Right cardiac atrium (tissue), 5 donors: ENCODE measurements around the gene TSSC4. TPM values are rescaled to one million over a fixed set of nuclear protein-coding genes. Genes with fewer than 3 reads are reported as not detected.
"Not testable (repeated sequence)": the region's sequence is repeated elsewhere in the genome, so short reads cannot be mapped to it uniquely, and the experiment has no call there.

Source experiments
- ATAC-seq, 2 donors: fragments of 200-7000 bp; cut with Tn5 transposase; one replicate each; pipeline versions ENCODE4 v1.8.0 to v1.9.1; 2020; ENCODE audit warnings: moderate library complexity in 2 of 2, mild to moderate bottlenecking in 1 of 2
- DNase-seq, 3 donors: peaks; one replicate each; pipeline ENCODE4 v3.0.0-alpha.2; 2020
- H3K27ac ChIP-seq: one replicate; pipeline ENCODE4 v1.5.1; 2013; ENCODE audit warnings: mild to moderate bottlenecking, low read length, control low read depth, moderate library complexity
- H3K27me3 ChIP-seq: one replicate; pipeline ENCODE4 v1.6.1; 2013; ENCODE audit not compliant: control insufficient read depth, insufficient read depth
- H3K4me1 ChIP-seq: one replicate; pipeline ENCODE4 v1.6.1; 2013; ENCODE audit warnings: low read length; ENCODE audit not compliant: control insufficient read depth, insufficient read depth
- H3K4me3 ChIP-seq: one replicate; pipeline ENCODE4 v1.5.1; 2013; ENCODE audit warnings: low read length, control low read depth
- H3K9me3 ChIP-seq: one replicate; pipeline ENCODE4 v1.6.1; 2013; ENCODE audit warnings: low read length; ENCODE audit not compliant: control insufficient read depth
- WGBS: extraction: QIAGEN DNeasy Blood & Tissue Kit; methylation state at CpG from one replicate; pipeline ENCODE4 v1.1.7; 2013; 5-methylcytosine and 5-hydroxymethylcytosine counted together
- intact Hi-C, 4 donors: fragments of 100-400 bp; cut with DNase I; formaldehyde crosslinking; loops; one replicate each; pipeline versions ENCODE4 v1.11.0 to v1.14.0; 2022 to 2023
- long read RNA-seq, 4 donors: library from polyadenylated mRNA; unstranded; transcript quantifications; one replicate each; pipeline ENCODE4 v2.0.0, GENCODE V29; 2020 to 2021
- polyA plus RNA-seq: library from polyadenylated mRNA; stranded (reverse); fragments of 200-250 nt; gene quantifications from one replicate; pipeline ENCODE4 v1.2.3, GENCODE V29; 2013
- total RNA-seq, 4 donors: library from RNA; stranded (reverse); fragmentation: NEBNext Ultra II Directional; extraction: Animal tissue kit (Norgen Biotek cat#: 25700); gene quantifications; one replicate each; pipeline ENCODE4 v1.2.1, GENCODE V29; 2021
- donor health status: healthy with polysubstance abuse.
- donor health status: DM: no; HTN: yes; CAD: no.
- donor health status: DM: no; HTN: no; CAD: no.
- donor health status: DM: no; HTN: yes; CAD: no; lungs with severe emphysema.
- donor health status: DM: yes; HTN: yes; CAD: no.

The TSSC4 gene
- total RNA-seq (10 to 100 TPM; 30.5 to 50.4 (median 37.1) TPM), polyA plus RNA-seq (31.8 TPM)
- long read RNA-seq, donor 1, transcript TSSC4-201 (3 exons, 1,686 nt) = major isoform, 60 of 77 reads
- long read RNA-seq, donor 1, transcript TSSC4-210 (2 exons, 912 nt) = minor isoform, 9 of 77 reads
- long read RNA-seq, donor 1, partial matches to known transcripts = 0 of 77 reads
- long read RNA-seq, donor 1, other reads (novel, unspliced or antisense) = 6 of 77 reads
- long read RNA-seq, donor 2, transcript TSSC4-210 (2 exons, 912 nt) = minor isoform, 5 of 45 reads
- long read RNA-seq, donor 2, transcript TSSC4-201 (3 exons, 1,686 nt) = major isoform, 33 of 45 reads
- long read RNA-seq, donor 2, partial matches to known transcripts = 2 of 45 reads
- long read RNA-seq, donor 2, other reads (novel, unspliced or antisense) = 3 of 45 reads
- long read RNA-seq, donor 3, transcript TSSC4-210 (2 exons, 912 nt) = minor isoform, 10 of 181 reads
- long read RNA-seq, donor 3, transcript TSSC4-201 (3 exons, 1,686 nt) = major isoform, 156 of 181 reads
- long read RNA-seq, donor 3, partial matches to known transcripts = 1 of 181 reads
- long read RNA-seq, donor 3, other reads (novel, unspliced or antisense) = 10 of 181 reads
- long read RNA-seq, donor 4, transcript TSSC4-201 (3 exons, 1,686 nt) = major isoform, 28 of 38 reads
- long read RNA-seq, donor 4, partial matches to known transcripts = 4 of 38 reads
- long read RNA-seq, donor 4, other reads (novel, unspliced or antisense) = 1 of 38 reads

DNA sequence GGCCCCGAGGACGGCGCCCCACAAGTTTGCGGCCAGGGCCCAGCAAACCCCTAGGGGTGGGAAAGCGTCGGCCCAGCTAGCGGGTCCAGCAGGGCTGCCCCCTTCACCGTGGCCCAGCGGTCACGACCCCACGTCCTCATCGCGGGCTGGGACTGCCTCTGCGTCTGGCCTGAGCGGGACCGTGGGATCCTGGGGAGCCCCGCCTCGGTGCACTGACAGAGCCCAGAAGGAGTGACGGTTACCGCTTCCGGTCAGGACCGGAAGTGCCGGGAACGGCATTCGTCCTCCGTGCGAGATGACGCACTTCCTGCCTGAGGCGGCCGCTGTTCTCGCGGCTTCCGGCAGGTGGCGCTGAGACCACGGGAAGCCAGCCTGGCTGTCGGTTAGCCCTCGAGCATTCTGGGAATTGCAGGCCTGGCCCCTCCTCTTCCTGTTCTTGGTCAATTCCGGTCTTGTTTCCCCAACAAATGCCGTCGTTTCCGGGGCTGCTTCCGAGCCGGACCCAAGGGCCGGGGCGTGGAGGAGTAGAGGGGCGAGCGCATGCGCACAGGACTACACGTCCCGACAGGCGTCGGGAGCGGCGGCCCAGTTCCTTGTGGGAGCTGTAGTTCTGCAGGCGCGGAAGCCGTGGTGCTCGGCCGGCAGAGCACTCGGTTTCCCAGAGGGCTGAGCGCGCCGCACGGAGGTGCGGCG is at the start of gene TSSC4:
Gene TSSC4 (plus strand): TSS at position 682 of the 693 bp plus-strand sequence. CDS start 1,884 bp downstream, outside the sequence.
- Histone ChIP-seq H3K9me3 (no peaks in the 10 kb centered on the region), H3K4me3 (peak within 1 kb of the TSS; percentile 68), H3K4me1 (peaks cover 13% of the 10 kb centered on the region), H3K27ac (peak within 1 kb of the TSS; percentile 94), H3K27me3 (no peaks in the 10 kb centered on the region)
- DNase-seq (peak; percentile 100), ATAC-seq (peak; percentile 92 to 94)
- WGBS = under 1% methylated on average over 66 of the region's 66 CpGs
- intact Hi-C loops = loop anchor here in 1 of 4 donors (5.0 kb wide), 1 partner anchor 88 kb away; no protein-coding TSS in a partner anchor

DNA sequence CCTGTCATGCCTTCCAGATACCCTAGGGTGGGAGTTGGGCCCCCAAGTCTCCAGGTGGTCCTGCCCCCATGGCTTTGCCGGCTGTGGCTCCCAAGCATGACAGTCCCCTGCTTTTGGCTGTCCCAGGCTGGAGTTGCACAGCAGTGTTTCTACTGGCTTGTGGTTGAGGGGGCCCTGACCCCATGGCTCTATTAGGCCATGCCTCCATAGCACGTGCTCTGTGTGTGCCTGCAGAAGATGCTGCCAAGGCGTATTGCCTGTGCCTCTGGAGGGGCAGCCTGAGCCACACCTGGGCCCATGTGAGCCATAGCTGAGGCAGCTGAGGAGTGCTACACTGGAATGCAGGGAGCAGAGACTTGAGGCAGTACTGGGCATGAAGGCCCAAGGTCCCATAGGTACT is 48.8 kb upstream of the TSSC4 start:
- intact Hi-C loops = no loop called here
- Histone ChIP-seq H3K4me3 (no peak overlapping the region), H3K27me3 (no peaks in the 10 kb centered on the region), H3K9me3 (no peaks in the 10 kb centered on the region), H3K4me1 (no peaks in the 10 kb centered on the region), H3K27ac (no peak overlapping the region)
- DNase-seq (peak in 1 of 3 donors; percentile 32), ATAC-seq (peak in 1 of 2 donors; percentile 22)
- WGBS = 92% methylated on average over 3 of the region's 3 CpGs

GRCh38 chr11:2352420-2352819 is 48.1 kb upstream of the TSSC4 start:
- no peak overlapping the region for H3K4me3 ChIP-seq
- intact Hi-C loops = no loop called here
- WGBS = 77% methylated on average over 4 of the region's 4 CpGs
- DNase-seq (no peak), ATAC-seq (no peak)
- no peaks in the 10 kb centered on the region for H3K4me1 ChIP-seq
- H3K9me3 ChIP-seq = no peaks in the 10 kb centered on the region
- no peak overlapping the region for H3K27ac ChIP-seq
- H3K27me3 ChIP-seq = no peaks in the 10 kb centered on the region

GRCh38 chr11:2355000-2355644 is 45.4 kb upstream of the TSSC4 start:
- H3K4me3 ChIP-seq = no peak overlapping the region
- H3K27ac ChIP-seq = no peak overlapping the region
- no peaks in the 10 kb centered on the region for H3K4me1 ChIP-seq
- no peaks in the 10 kb centered on the region for H3K9me3 ChIP-seq
- no peak for DNase-seq
- ATAC-seq = no peak
- intact Hi-C loops = no loop called here
- H3K27me3 ChIP-seq = no peaks in the 10 kb centered on the region
- WGBS = 80% methylated on average over 7 of the region's 7 CpGs

- Histone ChIP-seq H3K27me3 (no peaks in the 10 kb centered on the region), H3K27ac (no peak overlapping the region), H3K4me1 (no peaks in the 10 kb centered on the region), H3K4me3 (no peak overlapping the region), H3K9me3 (no peaks in the 10 kb centered on the region)
- ATAC-seq = no peak
- no peak for DNase-seq
- WGBS = 81% methylated on average over 8 of the region's 8 CpGs
- intact Hi-C loops = no loop called here
Observed at GRCh38 chr11:2357246-2357645, 43.3 kb upstream of the TSSC4 start.

GRCh38 chr11:2357651-2358050 is 42.9 kb upstream of the TSSC4 start:
- H3K4me1 ChIP-seq, H3K27ac ChIP-seq, H3K27me3 ChIP-seq, ATAC-seq, DNase-seq, H3K9me3 ChIP-seq, intact Hi-C loops, H3K4me3 ChIP-seq: not testable (repeated sequence)
- WGBS = 90% methylated on average over 13 of the region's 13 CpGs

DNA sequence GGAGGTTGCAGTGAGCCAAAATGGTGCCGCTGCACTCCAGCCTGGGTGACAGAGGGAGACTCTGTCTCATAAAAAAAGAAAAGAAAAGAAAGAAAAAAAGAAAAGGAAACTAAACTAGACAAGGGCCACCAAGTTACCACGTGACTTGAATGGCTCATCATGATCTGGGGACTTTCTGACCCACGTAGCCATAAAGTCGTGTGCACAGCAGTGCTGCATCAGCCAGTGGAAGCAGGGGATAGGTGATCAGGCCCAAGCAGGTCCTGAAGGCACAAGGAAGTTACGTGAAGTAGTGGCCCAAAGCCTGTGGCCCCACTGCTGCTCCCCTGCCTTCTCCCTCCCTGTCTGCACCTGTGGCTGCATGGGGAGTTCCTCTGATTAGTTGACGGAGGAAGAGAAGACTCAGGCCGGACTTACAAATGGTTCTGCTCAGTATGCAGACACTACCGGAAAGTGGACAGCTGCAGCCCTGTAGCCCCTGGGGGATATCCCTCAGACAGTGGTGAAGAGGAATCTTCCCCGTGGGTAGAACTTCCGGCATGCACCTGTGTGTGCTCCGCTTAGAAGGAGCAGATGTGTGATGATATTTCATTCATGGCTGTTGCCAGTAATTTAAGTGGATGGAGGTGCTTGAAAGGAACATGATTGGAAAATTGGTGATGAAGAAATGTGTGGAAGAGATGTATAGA is 41.7 kb upstream of the TSSC4 start:
- WGBS = 91% methylated on average over 11 of the region's 11 CpGs

GRCh38 chr11:2359557-2359956 is 41.0 kb upstream of the TSSC4 start:
- intact Hi-C loops = no loop called here
- Histone ChIP-seq H3K4me1 (no peaks in the 10 kb centered on the region), H3K9me3 (no peaks in the 10 kb centered on the region), H3K27me3 (no peaks in the 10 kb centered on the region), H3K27ac (no peak overlapping the region), H3K4me3 (no peak overlapping the region)
- WGBS = 93% methylated on average over 9 of the region's 9 CpGs
- ATAC-seq (no peak), DNase-seq (peak in 1 of 3 donors; percentile 48)

More for the DNA sequence above, 41.7 kb upstream of the TSSC4 start:
- no peaks in the 10 kb centered on the region for H3K9me3 ChIP-seq
- DNase-seq (no peak), ATAC-seq (no peak)
- intact Hi-C loops = no loop called here
- H3K4me1 ChIP-seq = no peaks in the 10 kb centered on the region
- H3K4me3 ChIP-seq = no peak overlapping the region
- H3K27ac ChIP-seq = no peak overlapping the region
- H3K27me3 ChIP-seq = no peaks in the 10 kb centered on the region

GRCh38 chr11:2360081-2360642 is 40.4 kb upstream of the TSSC4 start:
- H3K27me3 ChIP-seq = no peaks in the 10 kb centered on the region
- H3K9me3 ChIP-seq = no peaks in the 10 kb centered on the region
- H3K27ac ChIP-seq = no peak overlapping the region
- H3K4me3 ChIP-seq = no peak overlapping the region
- DNase-seq (no peak), ATAC-seq (no peak)
- WGBS = 94% methylated on average over 14 of the region's 14 CpGs
- no peaks in the 10 kb centered on the region for H3K4me1 ChIP-seq
- intact Hi-C loops = no loop called here

DNA sequence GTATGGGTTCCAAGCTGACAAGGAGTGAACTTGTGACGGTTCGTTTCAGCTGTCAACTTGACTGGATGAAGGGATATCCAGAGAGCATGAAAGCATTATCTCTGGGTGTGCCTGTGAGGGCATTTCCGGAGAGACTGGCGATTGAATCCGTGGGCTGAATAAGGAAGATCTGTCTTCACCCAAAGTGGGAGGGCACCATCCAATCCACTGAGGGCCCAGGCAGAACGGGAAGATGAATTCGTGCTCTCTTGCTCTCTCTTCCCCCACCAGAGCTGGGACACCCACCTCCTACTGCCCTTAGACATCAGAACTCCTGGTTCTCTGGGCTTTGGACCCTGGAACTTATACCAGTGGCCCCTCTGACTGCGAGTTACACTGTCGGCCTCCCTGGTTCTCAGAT is 39.0 kb upstream of the TSSC4 start:
- intact Hi-C loops = no loop called here
- H3K4me1 ChIP-seq = peaks cover 5% of the 10 kb centered on the region

More for the DNA sequence above, 39.0 kb upstream of the TSSC4 start:
- 50% methylated on average over 9 of the region's 9 CpGs for WGBS
- Histone ChIP-seq H3K4me3 (no peak overlapping the region), H3K27ac (peak overlapping the region; percentile 39), H3K27me3 (no peaks in the 10 kb centered on the region), H3K9me3 (no peaks in the 10 kb centered on the region)
- ATAC-seq (no peak), DNase-seq (no peak)
